ENCODE measurements around the gene JAZF1. TPM values are rescaled to one million over a fixed set of nuclear protein-coding genes. Genes with fewer than 3 reads are reported as not detected.

Gene JAZF1
- total RNA-seq, 1 experiment from 2014 or later = 0.95 TPM

GRCh38 chr7:27905951-27906350 lies 274.6 kb downstream of the JAZF1 start:
- Mint-ChIP-seq H3K4me1 (ENCODE audit: low read depth, unreplicated experiment) (no peaks in the 10 kb centered on the region), H3K27me3 (ENCODE audit: insufficient read depth, unreplicated experiment) (no peaks in the 10 kb centered on the region), H3K27ac (ENCODE audit: unreplicated experiment) (no peak overlapping the region), H3K4me3 (ENCODE audit: unreplicated experiment) (no peak overlapping the region), H3K9me3 (ENCODE audit: unreplicated experiment) (no peaks in the 10 kb centered on the region), H3K36me3 (ENCODE audit: insufficient read depth, unreplicated experiment) (no peaks in the 10 kb centered on the region)
- Histone ChIP-seq H3K36me3 (ENCODE audit: control insufficient read depth, insufficient read depth, low read length) (no peaks in the 10 kb centered on the region), H3K4me3 (ENCODE audit: low read depth, low read length) (no peak overlapping the region), H3K27me3 (replicated peaks; ENCODE audit: control insufficient read depth, insufficient read depth, low read length) (no peaks in the 10 kb centered on the region), H3K4me1 (no peaks in the 10 kb centered on the region), H3K9me3 (no peaks in the 10 kb centered on the region)
- no peak for DNase-seq
- ChIA-PET CTCF (no interaction called here), POLR2A (no interaction called here)
- BruUV-seq (replicated peaks) = no TSS peak
- no peak for TF ChIP-seq CTCF (IDR thresholded peaks at IDR 0.05; ENCODE audit: insufficient read depth in 1 of 2, low read depth in 1 of 2, low read length in 1 of 2, severe bottlenecking in 1 of 2, unreplicated experiment in 1 of 2)
- intact Hi-C loops (cut with micrococcal nuclease; ENCODE audit: unreplicated experiment) = no loop called here

- Histone ChIP-seq H3K27me3 (replicated peaks; ENCODE audit: control insufficient read depth, insufficient read depth, low read length) (no peaks in the 10 kb centered on the region), H3K9me3 (no peaks in the 10 kb centered on the region), H3K4me3 (ENCODE audit: low read depth, low read length) (no peak overlapping the region), H3K36me3 (ENCODE audit: control insufficient read depth, insufficient read depth, low read length) (no peaks in the 10 kb centered on the region), H3K4me1 (peaks cover 10% of the 10 kb centered on the region)
- Mint-ChIP-seq H3K27me3 (ENCODE audit: insufficient read depth, unreplicated experiment) (no peaks in the 10 kb centered on the region), H3K36me3 (ENCODE audit: insufficient read depth, unreplicated experiment) (no peaks in the 10 kb centered on the region), H3K4me3 (ENCODE audit: unreplicated experiment) (no peak overlapping the region), H3K4me1 (ENCODE audit: low read depth, unreplicated experiment) (peaks cover 16% of the 10 kb centered on the region), H3K27ac (ENCODE audit: unreplicated experiment) (no peak overlapping the region), H3K9me3 (ENCODE audit: unreplicated experiment) (no peaks in the 10 kb centered on the region)
- ChIA-PET POLR2A (no interaction called here), CTCF (no interaction called here)
- TF ChIP-seq CTCF (IDR thresholded peaks at IDR 0.05; ENCODE audit: insufficient read depth in 1 of 2, low read depth in 1 of 2, low read length in 1 of 2, severe bottlenecking in 1 of 2, unreplicated experiment in 1 of 2) = no peak
- intact Hi-C loops (cut with micrococcal nuclease; ENCODE audit: unreplicated experiment) = no loop called here
- no TSS peak for BruUV-seq (replicated peaks)
- no peak for DNase-seq
These were observed 279.4 kb downstream of the JAZF1 start for GRCh38 chr7:27901028-27901760.

- no peak overlapping the region for H3K27ac Mint-ChIP-seq (ENCODE audit: unreplicated experiment)
- no peaks in the 10 kb centered on the region for H3K36me3 Mint-ChIP-seq (ENCODE audit: insufficient read depth, unreplicated experiment)
- H3K4me1 Mint-ChIP-seq (ENCODE audit: low read depth, unreplicated experiment) = peaks cover 17% of the 10 kb centered on the region
- intact Hi-C loops (cut with micrococcal nuclease; ENCODE audit: unreplicated experiment) = no loop called here
- POLR2A ChIA-PET = no interaction called here
- Histone ChIP-seq H3K36me3 (ENCODE audit: control insufficient read depth, insufficient read depth, low read length) (no peaks in the 10 kb centered on the region), H3K4me3 (ENCODE audit: low read depth, low read length) (no peak overlapping the region), H3K27me3 (replicated peaks; ENCODE audit: control insufficient read depth, insufficient read depth, low read length) (no peaks in the 10 kb centered on the region), H3K9me3 (no peaks in the 10 kb centered on the region), H3K4me1 (peaks cover 10% of the 10 kb centered on the region)
- CTCF ChIA-PET = no interaction called here
- no TSS peak for BruUV-seq (replicated peaks)
- H3K4me3 Mint-ChIP-seq (ENCODE audit: unreplicated experiment) = no peak overlapping the region
- DNase-seq = no peak
- no peak for TF ChIP-seq CTCF (IDR thresholded peaks at IDR 0.05; ENCODE audit: insufficient read depth in 1 of 2, low read depth in 1 of 2, low read length in 1 of 2, severe bottlenecking in 1 of 2, unreplicated experiment in 1 of 2)
- no peaks in the 10 kb centered on the region for H3K9me3 Mint-ChIP-seq (ENCODE audit: unreplicated experiment)
- no peaks in the 10 kb centered on the region for H3K27me3 Mint-ChIP-seq (ENCODE audit: insufficient read depth, unreplicated experiment)
These were observed 280.6 kb downstream of the JAZF1 start for GRCh38 chr7:27900006-27900405.
